Hematopoietic multipotent progenitor cell treated with erythropoietin and hydrocortisone succinate and interleukin-3 and kit ligand, for 8 days (in vitro differentiated cells): ENCODE data around the gene FKBP5.
"Not testable (repeated sequence)": the region's sequence is repeated elsewhere in the genome, so short reads cannot be mapped to it uniquely, and the experiment has no call there.

Source experiments
- DNase-seq: peaks from one replicate; pipeline ENCODE4 v3.0.0-alpha.2; 2015

Gene FKBP5

DNA sequence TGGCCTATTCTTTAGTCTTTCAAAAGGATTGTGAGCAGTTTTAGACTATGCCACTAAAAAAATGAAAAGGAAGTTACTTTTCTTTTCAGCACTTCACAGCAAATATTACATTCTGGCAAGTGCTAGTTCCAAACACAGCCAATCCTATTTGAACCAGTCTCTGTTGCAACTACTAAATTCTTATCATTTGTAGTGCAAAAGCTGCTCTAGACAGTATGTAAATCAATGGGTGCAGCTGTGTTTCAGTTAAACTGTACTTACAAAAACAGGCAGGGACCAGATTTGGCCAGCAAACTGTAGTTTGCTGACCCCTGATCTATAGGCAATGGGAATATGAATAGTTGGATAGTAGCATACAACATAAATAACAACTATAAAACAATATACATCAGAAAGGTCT is 107.9 kb downstream of the FKBP5 start:
- DNase-seq, result no peak

DNA sequence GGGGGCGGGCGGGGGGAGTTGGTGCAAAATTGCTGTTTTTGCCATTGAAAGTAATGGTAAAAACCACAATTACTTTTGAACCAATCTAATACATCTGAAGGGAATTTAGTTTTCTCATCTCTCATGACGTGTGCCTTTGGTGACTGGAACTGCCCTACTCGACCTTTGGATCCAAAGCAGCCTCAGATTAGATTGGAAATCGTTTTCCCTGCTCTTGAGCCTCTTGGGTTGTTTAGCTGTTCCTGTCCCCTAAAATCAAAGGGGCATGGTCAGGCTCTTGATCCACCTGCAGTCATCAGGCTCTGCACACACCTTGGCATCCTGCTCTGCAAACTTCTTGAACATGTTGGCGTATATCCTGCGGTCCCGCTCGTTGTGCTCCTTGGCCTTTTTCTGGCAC is 112.0 kb downstream of the FKBP5 start:
- DNase-seq, result no peak

DNA sequence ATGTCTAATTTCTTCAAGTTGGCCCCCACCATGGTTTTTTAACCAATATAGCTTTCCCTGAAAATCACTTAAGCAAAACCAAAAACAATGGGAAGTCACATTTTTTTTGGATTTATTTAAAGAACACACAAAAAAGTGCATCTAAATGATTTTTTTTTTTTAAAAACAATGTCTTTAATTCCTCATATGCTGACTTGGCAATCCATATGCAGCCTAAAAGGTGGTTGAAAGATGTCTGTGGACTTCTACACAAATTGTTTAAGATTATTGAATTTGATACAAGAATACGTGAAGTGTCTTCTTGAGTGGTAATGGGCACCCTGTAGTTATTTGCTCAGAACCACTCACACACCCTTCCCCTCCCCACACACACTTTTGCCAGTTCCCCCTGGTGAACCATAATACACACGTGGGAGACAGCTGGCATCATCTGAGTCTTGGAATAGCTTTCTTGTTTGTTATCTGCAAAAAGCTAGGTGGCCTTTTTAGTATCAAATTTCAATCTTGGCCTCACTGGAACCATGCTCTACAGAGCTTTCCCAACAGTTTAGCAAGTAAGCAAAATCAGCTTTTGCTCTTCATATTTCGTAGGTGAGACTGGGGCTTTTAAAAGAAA is 115.1 kb downstream of the FKBP5 start:
- DNase-seq, result no peak

DNA sequence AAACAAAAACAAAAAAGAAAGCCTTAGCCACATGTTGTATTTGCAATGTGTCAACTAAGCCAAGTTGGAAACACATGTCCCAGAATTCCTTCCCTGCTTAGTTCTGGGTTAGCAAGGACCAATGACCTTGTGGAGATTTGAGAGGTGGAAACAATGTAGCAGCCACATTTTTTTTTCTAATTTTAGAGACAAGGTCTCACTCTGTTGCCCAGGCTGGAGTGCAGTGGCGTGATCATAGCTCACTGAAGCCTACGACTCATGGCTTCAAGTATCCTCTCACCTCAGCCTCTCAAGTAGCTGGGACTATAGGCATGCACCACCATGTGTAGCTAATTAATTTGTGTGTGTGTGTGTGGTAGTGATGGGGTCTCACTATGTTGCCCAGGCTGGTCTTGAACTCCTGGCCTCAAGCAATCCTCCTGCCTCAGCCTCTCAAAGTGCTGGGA is 117.8 kb downstream of the FKBP5 start:
- not testable (repeated sequence) for DNase-seq

DNA sequence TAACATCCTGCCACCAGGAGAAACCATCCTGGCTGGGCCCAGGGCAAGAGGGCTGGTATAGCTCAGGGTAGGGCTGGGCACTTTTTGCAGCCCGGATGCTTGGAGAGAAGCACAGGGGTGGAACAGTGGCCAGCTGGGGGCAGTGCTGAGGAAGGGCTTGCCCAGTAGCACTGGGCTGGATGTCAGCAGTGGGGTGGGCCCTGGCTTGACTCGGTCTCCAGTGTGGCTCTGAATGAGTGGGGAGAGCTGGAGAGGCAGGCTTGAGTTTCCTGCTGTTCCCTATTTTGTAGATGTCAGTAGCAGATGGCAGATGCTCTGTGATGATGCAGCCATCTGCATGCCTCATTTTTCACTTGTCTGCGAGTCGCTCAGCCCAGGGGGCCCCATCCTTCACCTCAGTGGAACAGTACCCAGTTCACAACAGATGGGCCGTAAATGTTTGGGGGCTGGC is 119.7 kb downstream of the FKBP5 start:
- peak; percentile 60 for DNase-seq

DNA sequence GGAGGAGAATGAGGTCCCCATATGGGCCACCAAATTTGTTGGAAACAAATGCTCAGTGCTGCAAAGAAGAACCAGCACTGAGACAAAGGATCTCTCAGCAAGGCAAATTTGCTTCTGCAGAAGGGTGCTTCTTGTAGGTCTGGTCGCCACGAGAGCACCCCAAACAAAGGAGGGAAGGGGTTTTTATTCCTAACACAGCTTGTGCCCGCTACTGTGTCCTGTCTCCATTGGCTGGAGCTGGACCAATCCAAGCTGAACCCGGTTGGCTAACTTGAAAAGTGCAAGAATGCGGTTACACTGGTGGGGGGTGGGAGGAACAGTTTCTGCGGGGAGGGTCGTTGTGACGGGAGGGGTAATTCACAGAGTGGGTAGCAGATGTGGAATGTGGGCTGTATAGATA is 121.9 kb downstream of the FKBP5 start:
- DNase-seq, result no peak

DNA sequence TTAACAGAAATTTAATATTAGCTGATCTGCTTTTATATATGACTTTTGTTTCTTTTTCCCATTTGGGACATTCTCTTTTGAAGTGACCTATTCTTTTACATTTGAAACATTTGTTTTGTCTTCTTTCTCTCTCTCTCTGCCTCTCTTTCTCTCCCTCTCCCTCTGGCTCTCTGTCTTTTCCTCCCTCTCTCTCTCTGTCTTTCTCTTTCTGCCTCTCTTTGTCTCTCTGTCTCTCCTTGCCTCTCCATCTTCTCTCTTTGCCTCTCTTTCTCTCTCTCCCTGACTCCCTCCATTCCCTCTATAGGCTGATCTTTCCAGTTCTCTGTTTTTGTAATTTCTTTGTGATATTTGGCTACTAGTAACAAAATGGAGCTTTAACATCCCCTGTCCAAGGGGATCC is 124.0 kb downstream of the FKBP5 start:
- no peak for DNase-seq

DNA sequence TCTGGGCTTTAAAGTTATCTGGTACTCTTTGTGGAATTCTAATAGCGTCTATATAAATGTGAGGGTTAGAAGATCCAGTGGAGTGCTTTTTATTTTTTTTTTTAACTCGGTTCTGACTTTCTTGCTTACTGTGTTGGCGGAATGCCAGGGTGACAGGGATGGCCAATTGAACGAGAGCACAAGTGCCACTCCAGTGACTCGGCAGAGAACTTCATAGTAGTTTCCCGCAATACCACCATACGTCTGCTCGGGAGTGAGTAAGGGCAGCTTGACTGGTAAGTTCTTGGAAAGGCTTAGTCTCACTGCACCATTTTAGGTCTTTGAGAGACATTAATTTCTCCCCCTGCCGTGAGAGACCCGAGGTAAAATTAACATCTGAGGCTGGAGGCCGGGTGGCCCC is 126.7 kb downstream of the FKBP5 start:
- DNase-seq, result no peak

DNA sequence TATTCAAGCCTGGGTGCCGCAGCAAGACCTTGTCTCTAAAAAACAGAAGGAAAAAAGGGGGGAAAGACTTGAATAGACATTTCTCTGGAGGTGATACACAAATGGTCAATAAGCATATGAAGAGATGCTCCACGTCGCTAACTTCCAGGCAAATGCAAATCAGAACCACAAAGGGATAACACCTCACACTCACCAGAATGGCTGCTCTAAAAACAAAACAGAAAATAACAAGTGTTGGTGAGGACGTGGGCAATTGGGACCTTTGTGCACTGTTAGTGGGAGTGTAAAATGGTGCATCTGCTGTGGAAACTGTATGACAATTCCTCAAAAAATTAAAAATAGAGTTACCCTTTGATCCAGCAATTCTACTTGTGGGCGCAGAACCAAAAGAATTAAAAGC is 127.6 kb downstream of the FKBP5 start:
- DNase-seq, result no peak

DNA sequence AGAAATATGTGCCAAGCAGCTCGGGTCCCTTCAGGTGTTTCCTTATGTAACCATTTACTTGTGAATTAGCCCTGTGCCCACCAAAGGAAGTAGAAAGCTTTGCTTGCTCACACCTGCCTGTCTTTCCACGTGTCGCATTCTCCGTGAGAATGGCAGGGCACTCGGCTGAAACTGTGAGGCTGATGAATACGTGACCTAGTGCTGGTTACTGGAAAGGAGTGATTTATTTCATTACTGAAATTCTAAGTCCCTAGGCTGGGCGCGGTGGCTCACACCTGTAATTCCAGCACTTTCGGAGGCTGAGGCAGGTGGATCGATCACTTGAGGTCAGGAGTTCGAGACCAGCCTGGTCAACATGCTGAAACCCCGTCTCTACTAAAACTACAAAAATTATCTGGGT is 130.1 kb downstream of the FKBP5 start:
- DNase-seq, result no peak

DNA sequence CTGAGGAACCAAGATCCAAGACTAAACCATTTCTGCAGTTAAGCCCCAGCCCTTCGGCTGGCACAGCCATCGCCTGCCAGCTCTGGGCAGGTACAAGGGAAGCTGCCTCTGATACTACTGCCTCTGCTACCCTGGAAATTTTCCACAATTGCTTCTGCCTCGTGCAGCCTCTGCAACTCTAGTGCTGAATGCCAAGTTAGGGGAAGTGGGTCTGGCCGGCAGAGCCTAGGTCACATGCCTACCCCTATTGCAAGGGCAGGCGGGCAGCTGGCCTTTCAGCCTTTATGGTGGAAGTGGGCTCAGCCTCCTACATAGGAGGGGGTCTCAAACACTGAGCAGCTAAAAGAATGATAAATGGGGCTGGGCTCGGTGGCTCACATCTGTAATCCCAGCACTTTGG is 131.5 kb downstream of the FKBP5 start:
- DNase-seq, result no peak

DNA sequence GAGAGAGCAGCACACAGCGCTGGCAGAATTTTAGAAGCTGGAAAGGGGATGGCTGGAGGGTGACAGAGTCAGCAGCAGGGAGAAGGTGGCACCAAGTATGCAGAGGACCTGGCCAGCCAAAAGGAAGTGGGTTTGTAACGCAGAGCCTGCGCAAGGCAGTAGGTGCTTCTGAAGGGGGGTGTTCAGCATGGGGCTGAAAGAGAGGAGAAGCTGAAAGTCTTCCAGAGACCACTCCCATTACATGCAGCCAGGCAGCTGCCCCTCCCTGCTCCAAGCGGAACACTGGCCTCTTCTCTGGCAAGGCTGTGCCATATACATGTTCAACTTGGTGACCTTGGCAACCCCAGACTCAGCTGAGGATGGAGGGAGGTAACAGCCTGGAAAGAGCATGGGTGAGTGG is 133.9 kb downstream of the FKBP5 start:
- DNase-seq, result no peak

DNA sequence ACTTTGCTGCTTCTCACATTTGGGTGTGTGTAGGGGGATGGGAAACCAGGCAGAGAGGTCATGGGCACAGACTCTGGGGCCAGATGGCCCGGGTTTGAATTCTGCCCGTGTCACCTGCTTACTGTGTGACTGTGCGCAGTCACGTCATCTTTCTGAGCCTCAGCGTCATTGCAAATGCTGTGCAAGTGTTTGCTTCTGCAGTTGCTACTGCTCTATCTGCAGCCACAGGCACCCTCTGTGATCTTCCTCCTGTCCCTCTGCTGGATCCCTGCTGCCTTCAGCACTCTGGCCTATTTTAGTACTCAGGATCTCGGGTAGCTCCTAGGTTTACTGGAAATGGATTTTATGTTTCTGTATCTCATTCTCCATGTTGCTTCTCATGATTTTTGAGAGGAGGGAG is 135.4 kb downstream of the FKBP5 start:
- no peak for DNase-seq

DNA sequence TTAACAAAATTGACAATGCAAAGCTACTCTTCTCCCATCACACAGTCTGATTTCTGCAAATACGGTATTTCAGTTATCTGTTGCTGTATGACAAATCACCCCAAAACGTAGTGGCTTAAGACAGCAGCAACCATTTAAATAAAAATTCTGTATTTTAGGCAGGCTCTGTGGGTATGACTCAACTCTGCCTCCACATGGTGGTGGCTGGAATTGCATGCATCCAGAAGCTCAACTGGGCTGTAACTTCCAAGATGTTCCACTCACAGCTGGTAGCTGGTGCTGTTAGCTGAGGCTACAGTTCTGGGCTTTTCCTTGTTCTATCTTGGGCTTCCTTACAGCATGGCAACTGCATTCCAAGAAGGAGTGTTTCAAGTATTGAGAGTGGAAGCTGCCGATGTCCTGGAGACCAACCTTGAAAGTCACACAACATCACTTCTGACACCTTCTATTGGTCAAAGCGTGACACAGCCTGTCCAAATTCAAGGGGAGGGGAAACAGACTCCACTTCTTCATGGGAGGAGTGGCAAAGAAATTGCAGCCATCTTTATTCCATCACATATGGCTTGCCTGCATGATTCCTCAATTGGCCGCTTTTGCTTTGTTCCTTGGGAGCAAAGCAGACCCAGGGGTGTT is 136.3 kb downstream of the FKBP5 start:
- DNase-seq, result peak; percentile 66

DNA sequence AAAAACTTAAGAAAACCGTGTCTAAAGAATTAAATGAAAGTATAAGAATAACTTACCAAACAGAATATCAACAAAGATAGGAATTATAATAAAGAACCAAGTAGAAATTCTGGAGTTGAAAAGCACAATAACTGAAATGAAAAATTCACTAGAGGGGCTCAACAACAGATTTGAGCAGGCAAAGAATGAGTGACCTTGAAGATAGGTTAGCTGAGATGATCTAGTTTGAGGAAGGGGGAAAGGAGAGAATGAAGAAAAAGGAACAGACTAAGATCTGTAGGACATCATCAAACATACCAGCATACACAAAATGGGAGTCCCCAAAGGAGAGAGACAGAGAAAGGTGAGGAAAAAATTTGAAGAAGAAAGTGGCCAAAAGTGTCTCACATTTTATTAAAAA is 138.3 kb downstream of the FKBP5 start:
- DNase-seq, result no peak

DNA sequence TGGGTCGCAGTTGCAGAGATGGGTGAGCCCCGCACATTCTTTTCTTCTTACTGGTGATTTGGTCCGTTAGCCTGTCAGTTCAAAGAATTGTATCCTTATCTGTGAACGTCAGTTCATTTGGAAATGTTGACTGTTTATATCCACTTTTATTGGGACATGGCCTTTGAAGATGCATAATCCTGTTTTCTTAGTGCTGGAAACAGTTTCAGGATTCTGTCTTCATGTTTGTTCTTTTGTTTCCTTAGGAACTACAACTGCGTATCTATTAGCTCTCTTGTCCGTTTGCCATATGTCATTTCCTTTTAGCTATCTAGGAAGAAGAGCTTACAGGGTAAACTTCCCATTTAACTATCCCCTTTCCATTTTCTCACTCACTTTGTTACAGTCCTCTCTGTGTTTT is 141.0 kb downstream of the FKBP5 start:
- DNase-seq, result no peak

DNA sequence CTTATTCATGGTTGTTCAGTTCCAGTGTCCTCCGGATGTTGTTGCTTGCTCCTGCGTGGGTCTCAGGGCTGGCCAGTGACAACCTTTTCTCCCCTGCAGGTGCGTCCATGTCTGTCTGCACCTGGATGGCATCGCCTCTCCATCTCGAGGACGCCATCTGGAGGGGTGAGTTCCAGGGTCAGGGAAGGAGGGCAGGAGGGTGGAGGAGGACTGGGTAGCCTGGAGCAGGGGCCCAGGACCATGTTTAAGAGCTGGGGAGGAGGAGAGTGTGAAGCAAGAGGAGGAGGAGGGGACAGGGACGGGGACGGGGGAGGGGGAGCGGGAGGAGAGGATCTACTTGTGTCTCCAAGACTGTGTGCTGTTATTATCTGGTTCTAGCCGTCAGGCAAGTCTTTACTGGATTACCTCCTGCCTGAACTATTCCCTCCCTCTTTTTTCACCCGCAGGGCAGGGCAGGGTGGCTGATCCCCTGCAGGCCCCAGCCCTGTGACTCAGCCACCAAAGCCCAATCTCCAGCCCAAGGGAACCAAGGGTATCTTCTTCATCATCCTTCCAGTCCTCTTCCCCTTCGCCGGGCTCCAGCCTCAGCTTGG is 143.8 kb downstream of the FKBP5 start:
- no peak for DNase-seq

DNA sequence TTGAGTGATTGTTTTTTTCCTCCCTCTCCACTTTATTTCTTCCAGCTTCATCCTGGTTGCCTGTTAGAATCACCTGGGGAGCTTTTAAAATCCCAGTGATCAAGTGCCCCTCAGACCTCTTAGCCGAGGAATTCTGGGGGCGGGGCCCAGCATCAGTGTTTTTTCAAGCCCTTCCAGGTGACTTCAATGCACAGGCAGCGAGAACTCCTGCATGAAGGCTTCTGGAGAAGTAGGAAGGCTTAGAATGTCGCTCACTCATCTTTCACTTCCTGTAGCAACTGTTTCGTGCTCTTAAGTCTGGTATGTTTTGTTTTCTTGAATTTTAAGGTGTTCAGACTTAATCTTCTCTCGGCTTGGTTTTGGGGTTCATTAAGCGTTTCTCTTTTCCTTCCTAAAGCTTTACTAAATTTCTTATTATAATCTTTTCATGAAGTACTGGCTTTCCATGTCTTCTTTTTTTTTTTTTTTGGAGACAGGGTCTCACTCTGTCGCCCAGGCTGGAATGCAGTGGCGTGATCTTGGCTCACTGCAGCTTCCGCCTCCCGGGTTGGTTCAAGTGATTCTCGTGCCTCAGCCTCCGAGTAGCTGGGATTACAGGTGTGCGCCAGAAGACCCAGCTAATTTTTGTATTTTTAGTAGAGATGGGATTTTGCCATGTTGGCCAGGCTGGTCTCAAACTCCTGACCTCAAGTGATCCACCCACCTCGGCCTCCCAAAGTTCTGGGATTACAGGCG is 145.1 kb downstream of the FKBP5 start:
- DNase-seq, result no peak

DNA sequence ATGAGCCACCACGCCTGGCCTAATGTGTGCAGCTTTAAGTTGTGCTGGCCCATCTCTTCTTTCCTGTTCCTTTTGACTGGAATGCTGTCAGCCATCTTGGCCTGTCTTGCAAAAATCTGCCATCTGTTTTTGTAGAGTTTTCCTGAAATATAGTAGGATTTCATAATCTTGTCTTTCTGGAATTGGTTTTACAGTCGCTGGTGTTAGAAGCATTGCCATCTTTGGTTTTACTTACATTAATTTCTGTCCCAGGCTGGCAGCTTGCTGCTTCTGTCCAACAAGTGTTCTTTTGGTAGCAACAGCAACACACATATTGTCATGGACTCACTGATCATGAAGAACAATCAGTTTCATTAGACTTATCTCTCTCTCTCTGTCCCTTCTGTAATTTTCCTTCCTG is 146.9 kb downstream of the FKBP5 start:
- DNase-seq, result no peak

DNA sequence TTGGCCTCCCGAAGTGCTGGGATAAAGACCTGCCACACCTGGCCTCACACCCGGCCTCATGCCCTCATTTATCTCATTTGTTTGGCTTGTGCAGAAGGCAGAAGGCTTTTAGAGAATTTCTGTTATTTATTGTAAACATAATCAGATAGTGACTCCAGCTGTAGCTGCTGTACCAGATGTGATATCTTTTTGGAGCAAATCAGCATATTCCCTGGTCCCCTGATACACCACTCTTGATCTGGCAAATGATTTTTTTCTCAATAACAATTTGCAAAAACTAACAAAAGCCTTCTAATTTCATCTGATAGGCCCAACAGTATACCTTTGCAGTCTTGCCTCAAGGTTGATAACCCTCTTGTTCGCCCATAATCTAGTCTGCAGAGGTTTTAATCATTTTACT is 149.5 kb downstream of the FKBP5 start:
- DNase-seq, result no peak

DNA sequence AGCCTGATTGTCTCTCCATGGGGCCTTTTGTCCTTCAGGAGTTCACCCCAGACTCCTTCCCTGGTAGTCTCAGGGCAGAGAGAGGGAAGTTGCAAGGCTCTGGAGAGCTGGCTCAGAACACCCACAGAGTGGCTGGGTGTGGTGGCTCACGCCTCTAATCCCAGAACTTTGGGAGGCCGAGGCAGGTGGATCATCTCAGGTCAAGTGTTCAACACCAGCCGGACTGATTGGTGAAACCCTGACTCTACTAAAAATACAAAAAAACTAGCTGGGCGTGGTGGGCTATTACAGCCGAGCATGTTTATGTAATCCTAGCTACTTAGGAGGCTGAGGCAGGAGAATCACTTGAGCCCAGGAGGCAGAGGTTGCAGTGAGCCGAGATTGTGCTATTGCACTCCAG is 152.9 kb downstream of the FKBP5 start:
- DNase-seq, result not testable (repeated sequence)

DNA sequence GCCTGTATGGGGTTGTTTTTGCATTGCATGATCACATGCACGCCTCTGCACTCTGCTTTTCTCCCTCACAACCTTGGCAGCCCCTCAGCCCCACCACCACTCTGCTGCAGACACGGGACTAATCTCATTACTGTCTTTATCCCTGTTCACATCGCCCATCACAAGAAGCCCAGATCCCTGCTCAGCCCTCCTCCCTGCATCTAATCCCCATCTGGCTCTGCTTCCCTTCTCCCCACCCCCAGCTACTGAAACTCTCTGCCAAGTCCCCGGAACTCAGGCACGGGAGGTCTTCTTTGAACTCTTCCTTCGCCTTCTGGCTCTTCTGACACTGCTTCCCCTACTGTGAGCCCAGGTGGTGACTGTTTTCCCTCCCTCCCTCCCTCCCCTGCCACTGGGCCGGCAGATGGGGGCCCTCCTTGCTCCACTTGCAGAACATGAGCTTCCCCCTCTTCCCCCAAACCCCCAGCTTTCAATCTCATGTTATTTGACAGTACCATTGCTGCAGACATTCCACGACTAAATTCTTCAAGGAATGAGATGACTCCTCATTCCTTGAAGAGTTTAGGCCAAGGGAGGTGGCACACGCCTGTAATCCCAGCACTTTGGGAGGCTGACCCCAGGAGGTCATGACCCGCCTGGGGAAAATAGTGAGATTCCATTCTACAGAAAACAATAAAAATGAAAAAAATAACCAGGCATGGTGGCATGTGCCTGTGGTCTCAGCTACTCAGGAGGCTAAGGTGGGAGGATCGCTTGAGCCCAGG is 154.1 kb downstream of the FKBP5 start:
- DNase-seq, result no peak

DNA sequence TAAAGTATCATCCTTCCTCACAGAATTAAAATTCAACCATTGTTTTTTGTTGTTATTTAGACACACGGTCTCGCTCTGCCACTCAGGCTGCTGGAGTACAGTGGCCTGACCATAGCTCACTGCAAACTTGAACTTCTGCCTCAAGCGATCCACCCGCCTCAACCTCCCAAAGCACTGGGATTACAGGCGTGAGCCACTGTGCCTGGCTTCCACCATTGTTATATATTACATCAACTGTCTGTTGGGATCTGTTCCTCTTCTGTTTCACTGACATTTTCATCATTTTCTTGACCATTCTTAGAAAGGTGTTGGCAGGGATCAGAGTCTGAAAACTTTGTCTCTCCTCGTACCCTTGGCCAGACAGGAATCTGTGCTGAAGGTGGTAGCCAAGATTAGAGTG is 154.7 kb downstream of the FKBP5 start:
- DNase-seq, result no peak
